Mesenchymal stem cell (in vitro differentiated cells and primary cell): ENCODE results near the gene PLEKHG4B.

Source experiments
- DNase-seq: peaks from one replicate; pipeline ENCODE4 v3.0.0-alpha.2; 2013
- H2AFZ ChIP-seq: one replicate; pipeline ENCODE4 v1.6.1; 2013; ENCODE audit warnings: low read depth, mild to moderate bottlenecking, control low read depth, inconsistent platforms, low read length, moderate library complexity
- H2AK5ac ChIP-seq: 2 replicates; pipeline ENCODE4 v1.6.1; 2013; ENCODE audit warnings: low read length, moderate library complexity, mild to moderate bottlenecking, inconsistent platforms; ENCODE audit not compliant: severe bottlenecking
- H2BK120ac ChIP-seq: one replicate; pipeline ENCODE4 v1.6.1; 2013; ENCODE audit warnings: low read depth, mild to moderate bottlenecking, inconsistent platforms, low read length, moderate library complexity
- H2BK12ac ChIP-seq, 2 experiments: one replicate each; pipeline ENCODE4 v1.6.1; 2013; ENCODE audit warnings: inconsistent platforms in 2 of 2, low read length in 2 of 2, mild to moderate bottlenecking in 2 of 2, moderate library complexity in 2 of 2, control low read depth in 1 of 2
- H2BK15ac ChIP-seq: one replicate; pipeline ENCODE4 v1.6.1; 2013; ENCODE audit warnings: mild to moderate bottlenecking, low read depth, inconsistent platforms; ENCODE audit not compliant: poor library complexity, severe bottlenecking
- H2BK5ac ChIP-seq: 2 replicates; pipeline ENCODE4 v1.6.1; 2013; ENCODE audit warnings: low read depth, mild to moderate bottlenecking, low read length, control low read depth, inconsistent platforms; ENCODE audit not compliant: poor library complexity, severe bottlenecking
- H3K14ac ChIP-seq, 2 experiments: one replicate each; pipeline ENCODE4 v1.6.1; 2013; ENCODE audit warnings: inconsistent platforms in 2 of 2, low read length in 2 of 2, control low read depth in 1 of 2, mild to moderate bottlenecking in 1 of 2, moderate library complexity in 1 of 2
- H3K18ac ChIP-seq, 2 experiments: one replicate each; pipeline ENCODE4 v1.6.1; 2013; ENCODE audit warnings: inconsistent platforms in 2 of 2, low read length in 2 of 2, control low read depth in 1 of 2, low read depth in 1 of 2, mild to moderate bottlenecking in 1 of 2
- H3K23ac ChIP-seq, 2 experiments: one replicate each; pipeline ENCODE4 v1.6.1; 2013; ENCODE audit warnings: inconsistent platforms in 2 of 2, low read length in 2 of 2, mild to moderate bottlenecking in 2 of 2, moderate library complexity in 2 of 2, control low read depth in 1 of 2
- H3K27ac ChIP-seq: 2 replicates; pipeline ENCODE4 v1.5.1; 2013; ENCODE audit warnings: mild to moderate bottlenecking, moderate library complexity, low read length, control low read depth, inconsistent platforms; ENCODE audit not compliant: poor library complexity, severe bottlenecking
- H3K27me3 ChIP-seq, 2 experiments: 2 replicates each; pipeline versions ENCODE4 v1.6.1 to v1.7.0; 2013; ENCODE audit warnings: low read length in 2 of 2, mild to moderate bottlenecking in 2 of 2, moderate library complexity in 2 of 2, control low read depth in 1 of 2, inconsistent platforms in 1 of 2; ENCODE audit not compliant: control insufficient read depth in 1 of 2, insufficient read depth in 1 of 2
- H3K36me3 ChIP-seq, 2 experiments: 2 replicates each; pipeline versions ENCODE4 v1.6.1 to v1.7.0; 2013; ENCODE audit warnings: low read length in 2 of 2, control low read depth in 1 of 2, inconsistent platforms in 1 of 2, low read depth in 1 of 2, mild to moderate bottlenecking in 1 of 2; ENCODE audit not compliant: insufficient read depth in 2 of 2, control insufficient read depth in 1 of 2
- H3K4ac ChIP-seq, 2 experiments: one replicate each; pipeline ENCODE4 v1.6.1; 2013; ENCODE audit warnings: inconsistent platforms in 2 of 2, low read length in 2 of 2, mild to moderate bottlenecking in 2 of 2, moderate library complexity in 2 of 2, control low read depth in 1 of 2, low read depth in 1 of 2
- H3K4me1 ChIP-seq: 2 replicates; pipeline ENCODE4 v1.6.1; 2013; ENCODE audit warnings: low read depth, low read length, control low read depth; ENCODE audit not compliant: control insufficient read depth, insufficient read depth
- H3K4me2 ChIP-seq: 2 replicates; pipeline ENCODE4 v1.6.1; 2013; ENCODE audit warnings: low read length, mild to moderate bottlenecking, inconsistent platforms; ENCODE audit not compliant: poor library complexity, severe bottlenecking
- H3K4me3 ChIP-seq, 2 experiments: 2 replicates each; pipeline versions ENCODE4 v1.5.1 to v1.7.0; 2013; ENCODE audit warnings: low read length in 2 of 2, mild to moderate bottlenecking in 2 of 2, control low read depth in 1 of 2, low read depth in 1 of 2; ENCODE audit not compliant: insufficient read depth in 1 of 2
- H3K79me1 ChIP-seq: replicated peaks from 2 replicates; pipeline ENCODE4 v1.6.1; 2013; ENCODE audit warnings: mild to moderate bottlenecking, control low read depth, low read length, inconsistent platforms; ENCODE audit not compliant: poor library complexity, severe bottlenecking
- H3K9ac ChIP-seq: 2 replicates; pipeline ENCODE4 v1.7.0; 2013; ENCODE audit warnings: mild to moderate bottlenecking, low read length, moderate library complexity
- H3K9me3 ChIP-seq: 2 replicates; pipeline ENCODE4 v1.7.0; 2013; ENCODE audit warnings: mild to moderate bottlenecking, low read length; ENCODE audit not compliant: control insufficient read depth
- H4K8ac ChIP-seq: one replicate; pipeline ENCODE4 v1.6.1; 2013; ENCODE audit warnings: inconsistent platforms, mild to moderate bottlenecking, low read length, moderate library complexity
- H4K91ac ChIP-seq: one replicate; pipeline ENCODE4 v1.6.1; 2013; ENCODE audit warnings: mild to moderate bottlenecking, low read length, inconsistent platforms
- WGBS: methylation state at CpG from one replicate; pipeline ENCODE4 v1.1.7; 2013; ENCODE audit warnings: mixed read lengths; 5-methylcytosine and 5-hydroxymethylcytosine counted together

Gene PLEKHG4B

DNA sequence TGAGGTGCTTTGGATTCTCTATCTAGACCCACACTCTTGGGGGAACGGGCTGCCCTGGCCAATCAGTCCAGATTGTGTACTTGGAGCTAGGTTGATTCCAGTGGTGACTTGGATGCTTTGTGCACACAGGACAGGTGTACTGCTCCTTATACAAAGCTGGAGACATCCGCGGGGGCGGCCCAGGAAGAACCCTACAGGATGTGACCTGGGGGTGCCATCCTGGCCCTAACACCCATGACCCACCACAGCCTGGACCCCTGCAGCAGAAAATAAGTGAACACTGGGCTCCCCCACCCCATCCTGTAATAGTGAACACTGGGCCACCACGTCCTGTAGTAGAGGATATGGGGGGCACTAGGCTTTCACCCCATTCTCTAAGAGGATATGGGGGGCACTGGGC, 12.1 kb upstream of the PLEKHG4B start:
- Histone ChIP-seq H2AK5ac (no peak overlapping the region), H3K9ac (no peak overlapping the region), H3K18ac (no peak overlapping the region), H2AFZ (no peak overlapping the region), H3K36me3 (no peaks in the 10 kb centered on the region), H3K9me3 (no peaks in the 10 kb centered on the region), H3K4me2 (no peak overlapping the region), H3K4me3 (no peak overlapping the region), H4K8ac (no peak overlapping the region), H3K14ac (no peak overlapping the region), H3K4me1 (peaks cover 42% of the 10 kb centered on the region), H3K4ac (no peak overlapping the region), H3K79me1 (no peaks in the 10 kb centered on the region), H2BK120ac (no peak overlapping the region), H3K27ac (no peak overlapping the region), H2BK12ac (no peak overlapping the region), H3K27me3 (peaks cover 25 to 76% of the 10 kb centered on the region in 2 experiments), H4K91ac (no peak overlapping the region), H2BK5ac (no peak overlapping the region), H2BK15ac (no peak overlapping the region), H3K23ac (no peak overlapping the region)
- DNase-seq = no peak
- WGBS = 90% methylated on average over 5 of the region's 5 CpGs

DNA sequence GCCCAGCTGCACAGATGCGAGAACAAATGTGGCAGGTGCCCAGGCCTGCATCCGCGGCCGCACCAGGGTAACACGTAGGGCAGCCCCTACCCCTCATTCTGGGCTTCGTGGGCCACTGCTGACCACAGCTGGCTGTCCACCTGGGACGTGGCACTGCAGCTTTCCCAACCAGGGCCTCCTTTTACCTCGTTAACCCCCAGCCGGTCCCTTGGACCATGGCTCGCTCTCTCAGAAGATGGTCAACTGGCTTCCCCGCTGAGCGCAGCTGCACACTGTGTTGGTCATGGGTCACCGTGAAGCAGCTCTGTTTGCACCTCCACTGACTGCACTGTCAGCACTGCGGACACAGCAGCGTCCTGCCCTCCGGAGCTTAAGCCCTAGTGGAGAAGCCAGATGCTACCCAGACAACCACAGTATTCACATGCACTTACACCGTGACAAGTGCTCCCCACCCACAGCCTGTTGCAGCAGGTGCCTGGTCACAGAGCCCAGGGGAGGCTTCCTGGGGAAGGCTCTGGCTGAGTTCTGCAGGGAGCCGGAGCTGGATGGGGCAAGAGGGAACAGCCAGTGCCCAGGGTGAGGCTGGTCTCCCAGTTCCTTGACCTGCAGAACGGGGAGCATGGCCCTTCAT, 10.5 kb upstream of the PLEKHG4B start:
- WGBS = 89% methylated on average over 19 of the region's 19 CpGs
- Histone ChIP-seq H3K4ac (no peak overlapping the region), H3K27me3 (peaks cover 13 to 66% of the 10 kb centered on the region in 2 experiments), H3K9ac (no peak overlapping the region), H2AK5ac (no peak overlapping the region), H3K27ac (no peak overlapping the region), H4K8ac (no peak overlapping the region), H2BK15ac (no peak overlapping the region), H3K4me3 (no peak overlapping the region), H2AFZ (no peak overlapping the region), H3K23ac (no peak overlapping the region), H3K79me1 (no peaks in the 10 kb centered on the region), H3K18ac (no peak overlapping the region), H3K14ac (no peak overlapping the region), H3K36me3 (no peaks in the 10 kb centered on the region), H3K4me2 (peak overlapping the region; percentile 0), H4K91ac (no peak overlapping the region), H2BK12ac (no peak overlapping the region), H3K9me3 (no peaks in the 10 kb centered on the region), H2BK120ac (no peak overlapping the region), H3K4me1 (peaks cover 35% of the 10 kb centered on the region), H2BK5ac (no peak overlapping the region)
- DNase-seq = no peak

DNA sequence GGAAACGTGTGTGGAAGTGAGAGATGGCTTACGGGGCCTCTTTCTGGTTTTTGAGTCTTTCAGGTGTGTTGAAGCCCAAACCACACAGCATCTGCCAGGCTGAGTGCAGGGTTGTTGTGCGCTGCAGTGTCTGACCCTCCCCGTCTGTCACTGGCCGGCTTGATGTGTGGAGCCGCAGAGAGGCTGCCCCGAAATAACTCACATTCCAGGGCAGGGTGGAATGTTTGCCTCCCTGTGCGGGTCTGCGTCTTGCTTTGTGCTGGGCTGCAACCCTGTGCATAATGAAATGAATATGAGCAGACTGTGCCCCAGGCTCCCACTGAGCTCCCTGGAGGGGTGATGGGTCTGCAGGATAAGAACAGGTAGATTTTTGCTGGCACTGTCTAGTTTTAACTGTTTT, 9.9 kb upstream of the PLEKHG4B start:
- Histone ChIP-seq H3K14ac (no peak overlapping the region), H2BK5ac (no peak overlapping the region), H3K18ac (no peak overlapping the region), H3K4me3 (no peak overlapping the region), H4K8ac (no peak overlapping the region), H3K9ac (no peak overlapping the region), H3K9me3 (no peaks in the 10 kb centered on the region), H2AK5ac (no peak overlapping the region), H3K4me2 (no peak overlapping the region), H3K27ac (peak overlapping the region; percentile 15), H2BK15ac (no peak overlapping the region), H2BK120ac (no peak overlapping the region), H3K27me3 (peaks cover 12 to 66% of the 10 kb centered on the region in 2 experiments), H3K23ac (no peak overlapping the region), H4K91ac (no peak overlapping the region), H3K4ac (no peak overlapping the region), H2AFZ (no peak overlapping the region), H3K4me1 (peaks cover 32% of the 10 kb centered on the region), H3K79me1 (no peaks in the 10 kb centered on the region), H2BK12ac (no peak overlapping the region), H3K36me3 (no peaks in the 10 kb centered on the region)
- WGBS = 12% methylated on average over 9 of the region's 9 CpGs
- DNase-seq = peak; percentile 15

DNA sequence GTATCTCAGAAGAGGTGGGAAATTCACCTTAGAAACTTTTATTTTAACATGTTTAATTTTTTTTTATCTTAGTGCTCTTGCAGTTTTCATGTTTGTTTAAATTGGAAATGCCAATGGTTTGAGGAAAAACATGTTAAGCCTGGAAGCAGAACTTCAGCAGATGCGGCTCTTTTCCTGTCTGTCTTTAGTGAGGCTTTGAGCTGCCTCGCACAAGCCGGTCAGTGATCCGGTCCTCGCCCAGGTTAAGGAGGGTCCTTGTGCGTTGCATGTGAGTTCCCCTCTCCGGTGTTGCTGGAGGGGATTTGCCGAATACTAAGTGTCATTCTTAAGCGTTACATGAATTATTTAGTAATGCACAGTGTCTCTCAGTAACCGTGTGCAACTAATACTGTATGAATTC, 9.4 kb upstream of the PLEKHG4B start:
- Histone ChIP-seq H3K4me3 (no peak overlapping the region), H3K9ac (no peak overlapping the region), H2BK120ac (no peak overlapping the region), H3K36me3 (no peaks in the 10 kb centered on the region), H3K18ac (no peak overlapping the region), H2BK12ac (no peak overlapping the region), H4K91ac (no peak overlapping the region), H3K4me2 (no peak overlapping the region), H3K27ac (peak overlapping the region; percentile 15), H3K23ac (no peak overlapping the region), H3K14ac (no peak overlapping the region), H2AFZ (no peak overlapping the region), H3K27me3 (peaks cover 14 to 66% of the 10 kb centered on the region in 2 experiments), H2BK15ac (no peak overlapping the region), H3K4ac (no peak overlapping the region), H4K8ac (no peak overlapping the region), H3K79me1 (no peaks in the 10 kb centered on the region), H3K4me1 (peaks cover 29% of the 10 kb centered on the region), H2BK5ac (no peak overlapping the region), H2AK5ac (no peak overlapping the region), H3K9me3 (no peaks in the 10 kb centered on the region)
- WGBS = 43% methylated on average over 7 of the region's 10 CpGs
- DNase-seq = no peak
